ENCODE measurements around the gene KHDC4.

DNA sequence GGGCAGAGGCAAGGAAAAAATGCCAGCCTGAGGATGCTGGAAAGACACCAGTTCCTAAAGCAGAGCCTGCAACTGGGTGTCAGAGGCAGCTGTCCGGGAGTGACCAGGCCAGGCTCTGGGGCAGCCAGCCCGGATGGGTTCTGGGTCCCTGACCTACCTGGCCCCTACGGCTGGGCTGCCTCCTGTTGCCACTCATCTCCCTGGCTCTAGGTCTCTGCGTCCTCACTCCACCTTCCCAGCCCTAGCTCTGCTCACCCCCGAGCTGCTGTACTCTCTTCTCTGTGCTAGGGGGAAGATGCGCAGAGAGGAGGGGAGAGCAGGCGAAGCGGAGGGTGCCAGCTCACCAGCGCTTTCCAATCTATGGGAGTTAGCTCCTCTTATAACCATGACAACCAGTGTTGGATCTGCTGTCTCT is 35.2 kb upstream of the KHDC4 start:
- TF ChIP-seq, protein P1, sequence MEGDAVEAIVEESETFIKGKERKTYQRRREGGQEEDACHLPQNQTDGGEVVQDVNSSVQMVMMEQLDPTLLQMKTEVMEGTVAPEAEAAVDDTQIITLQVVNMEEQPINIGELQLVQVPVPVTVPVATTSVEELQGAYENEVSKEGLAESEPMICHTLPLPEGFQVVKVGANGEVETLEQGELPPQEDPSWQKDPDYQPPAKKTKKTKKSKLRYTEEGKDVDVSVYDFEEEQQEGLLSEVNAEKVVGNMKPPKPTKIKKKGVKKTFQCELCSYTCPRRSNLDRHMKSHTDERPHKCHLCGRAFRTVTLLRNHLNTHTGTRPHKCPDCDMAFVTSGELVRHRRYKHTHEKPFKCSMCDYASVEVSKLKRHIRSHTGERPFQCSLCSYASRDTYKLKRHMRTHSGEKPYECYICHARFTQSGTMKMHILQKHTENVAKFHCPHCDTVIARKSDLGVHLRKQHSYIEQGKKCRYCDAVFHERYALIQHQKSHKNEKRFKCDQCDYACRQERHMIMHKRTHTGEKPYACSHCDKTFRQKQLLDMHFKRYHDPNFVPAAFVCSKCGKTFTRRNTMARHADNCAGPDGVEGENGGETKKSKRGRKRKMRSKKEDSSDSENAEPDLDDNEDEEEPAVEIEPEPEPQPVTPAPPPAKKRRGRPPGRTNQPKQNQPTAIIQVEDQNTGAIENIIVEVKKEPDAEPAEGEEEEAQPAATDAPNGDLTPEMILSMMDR (IDR thresholded peaks at IDR 0.05; ENCODE audit: poor library complexity, severe bottlenecking) = no peak
- TF ChIP-seq, protein P2, sequence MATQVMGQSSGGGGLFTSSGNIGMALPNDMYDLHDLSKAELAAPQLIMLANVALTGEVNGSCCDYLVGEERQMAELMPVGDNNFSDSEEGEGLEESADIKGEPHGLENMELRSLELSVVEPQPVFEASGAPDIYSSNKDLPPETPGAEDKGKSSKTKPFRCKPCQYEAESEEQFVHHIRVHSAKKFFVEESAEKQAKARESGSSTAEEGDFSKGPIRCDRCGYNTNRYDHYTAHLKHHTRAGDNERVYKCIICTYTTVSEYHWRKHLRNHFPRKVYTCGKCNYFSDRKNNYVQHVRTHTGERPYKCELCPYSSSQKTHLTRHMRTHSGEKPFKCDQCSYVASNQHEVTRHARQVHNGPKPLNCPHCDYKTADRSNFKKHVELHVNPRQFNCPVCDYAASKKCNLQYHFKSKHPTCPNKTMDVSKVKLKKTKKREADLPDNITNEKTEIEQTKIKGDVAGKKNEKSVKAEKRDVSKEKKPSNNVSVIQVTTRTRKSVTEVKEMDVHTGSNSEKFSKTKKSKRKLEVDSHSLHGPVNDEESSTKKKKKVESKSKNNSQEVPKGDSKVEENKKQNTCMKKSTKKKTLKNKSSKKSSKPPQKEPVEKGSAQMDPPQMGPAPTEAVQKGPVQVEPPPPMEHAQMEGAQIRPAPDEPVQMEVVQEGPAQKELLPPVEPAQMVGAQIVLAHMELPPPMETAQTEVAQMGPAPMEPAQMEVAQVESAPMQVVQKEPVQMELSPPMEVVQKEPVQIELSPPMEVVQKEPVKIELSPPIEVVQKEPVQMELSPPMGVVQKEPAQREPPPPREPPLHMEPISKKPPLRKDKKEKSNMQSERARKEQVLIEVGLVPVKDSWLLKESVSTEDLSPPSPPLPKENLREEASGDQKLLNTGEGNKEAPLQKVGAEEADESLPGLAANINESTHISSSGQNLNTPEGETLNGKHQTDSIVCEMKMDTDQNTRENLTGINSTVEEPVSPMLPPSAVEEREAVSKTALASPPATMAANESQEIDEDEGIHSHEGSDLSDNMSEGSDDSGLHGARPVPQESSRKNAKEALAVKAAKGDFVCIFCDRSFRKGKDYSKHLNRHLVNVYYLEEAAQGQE (IDR thresholded peaks at IDR 0.05; ENCODE audit: borderline replicate concordance) = no peak
- no peak for TF ChIP-seq POLR2AphosphoS5 (IDR thresholded peaks at IDR 0.05)

Data from neural cell (in vitro differentiated cells).